Breast epithelium (tissue), 3 donors: ENCODE data around the gene RSPH3.

Experiments
- CTCF ChIP-seq, 3 donors: fragments of 450-650 bp; IDR thresholded peaks; one replicate each; pipeline ENCODE4 v1.5.1; 2016 to 2017; ENCODE audit warnings: antibody characterized with exemption in 3 of 3, mild to moderate bottlenecking in 3 of 3, moderate library complexity in 3 of 3
- POLR2A ChIP-seq: fragments of 450-650 bp; IDR thresholded peaks from one replicate; pipeline ENCODE4 v1.6.1; 2016; ENCODE audit warnings: antibody characterized with exemption, mild to moderate bottlenecking, moderate library complexity

- TF ChIP-seq CTCF (IDR thresholded peaks at IDR 0.05) = no peak
- no peak for TF ChIP-seq POLR2A
Measured at GRCh38 chr6:158959552-158959951, 40.5 kb downstream of the RSPH3 start.
